ENCODE results near the gene PPDPF. TPM values are rescaled to one million over a fixed set of nuclear protein-coding genes. Genes with fewer than 3 reads are reported as not detected.
A peak's percentile ranks its signal among the peaks of the same experiment; 100 is the strongest.

The PPDPF gene
- total RNA-seq, 1 donor from 2014 or later = 21.9 TPM

GRCh38 chr20:63521602-63522001 lies 1.0 kb downstream of the PPDPF start:
- TF ChIP-seq, protein P1, sequence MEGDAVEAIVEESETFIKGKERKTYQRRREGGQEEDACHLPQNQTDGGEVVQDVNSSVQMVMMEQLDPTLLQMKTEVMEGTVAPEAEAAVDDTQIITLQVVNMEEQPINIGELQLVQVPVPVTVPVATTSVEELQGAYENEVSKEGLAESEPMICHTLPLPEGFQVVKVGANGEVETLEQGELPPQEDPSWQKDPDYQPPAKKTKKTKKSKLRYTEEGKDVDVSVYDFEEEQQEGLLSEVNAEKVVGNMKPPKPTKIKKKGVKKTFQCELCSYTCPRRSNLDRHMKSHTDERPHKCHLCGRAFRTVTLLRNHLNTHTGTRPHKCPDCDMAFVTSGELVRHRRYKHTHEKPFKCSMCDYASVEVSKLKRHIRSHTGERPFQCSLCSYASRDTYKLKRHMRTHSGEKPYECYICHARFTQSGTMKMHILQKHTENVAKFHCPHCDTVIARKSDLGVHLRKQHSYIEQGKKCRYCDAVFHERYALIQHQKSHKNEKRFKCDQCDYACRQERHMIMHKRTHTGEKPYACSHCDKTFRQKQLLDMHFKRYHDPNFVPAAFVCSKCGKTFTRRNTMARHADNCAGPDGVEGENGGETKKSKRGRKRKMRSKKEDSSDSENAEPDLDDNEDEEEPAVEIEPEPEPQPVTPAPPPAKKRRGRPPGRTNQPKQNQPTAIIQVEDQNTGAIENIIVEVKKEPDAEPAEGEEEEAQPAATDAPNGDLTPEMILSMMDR (IDR thresholded peaks at IDR 0.05; ENCODE audit: insufficient read depth, low read length, severe bottlenecking) = no peak

DNA sequence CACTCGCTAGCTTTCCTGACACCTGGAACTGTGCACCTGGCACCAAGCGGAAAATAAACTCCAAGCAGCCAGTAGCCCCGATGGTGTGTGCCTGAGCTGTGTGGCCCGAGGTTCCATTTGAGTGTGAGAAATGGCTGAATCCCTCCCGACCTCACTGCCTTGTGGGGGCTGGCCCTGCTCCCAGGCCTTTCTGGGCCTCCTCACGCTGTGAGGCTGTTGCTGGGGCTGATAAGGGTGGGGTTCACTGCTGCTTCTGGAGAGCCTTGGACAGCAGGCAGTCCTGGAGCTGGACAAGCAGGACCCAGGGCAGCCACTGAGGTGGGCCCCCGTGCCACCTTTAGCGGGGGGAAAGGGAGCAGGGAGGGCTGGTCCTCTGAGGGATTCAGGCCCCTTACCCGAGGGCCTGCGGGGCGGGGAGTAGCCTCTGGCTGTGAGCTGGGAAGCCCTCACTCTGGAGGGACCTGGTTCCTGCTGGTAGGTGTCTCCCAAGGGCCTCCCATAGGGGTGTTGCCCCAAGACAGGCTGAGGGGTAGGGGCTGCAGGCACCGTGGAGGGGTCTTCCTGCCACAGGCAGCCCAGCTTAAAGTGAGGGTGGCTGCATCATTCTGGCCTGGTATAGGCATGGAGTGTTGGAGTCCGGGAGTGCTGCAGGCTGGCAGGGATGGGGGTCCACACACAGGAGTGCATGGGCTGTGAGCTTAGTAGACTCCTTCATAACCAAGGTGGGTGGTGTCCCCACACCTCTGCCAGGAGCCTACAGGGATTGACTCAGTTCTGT lies 1.7 kb downstream of the PPDPF start:
- FAIRE-seq (no peak), DNase-seq (ENCODE audit: low read depth) (no peak)
- Histone ChIP-seq H3K4me3 (ENCODE audit: low read depth, low read length) (peak overlapping the region; percentile 88), H3K36me3 (ENCODE audit: control insufficient read depth, insufficient read depth, low read length) (peaks cover 19% of the 10 kb centered on the region), H3K27me3 (ENCODE audit: control insufficient read depth, insufficient read depth, low read length) (no peaks in the 10 kb centered on the region)
- TF ChIP-seq, protein P1 (IDR thresholded peaks at IDR 0.05; ENCODE audit: insufficient read depth, low read length, severe bottlenecking) = no peak

More at GRCh38 chr20:63521602-63522001, 1.0 kb downstream of the PPDPF start:
- DNase-seq (ENCODE audit: low read depth) (no peak), FAIRE-seq (no peak)
- Histone ChIP-seq H3K27me3 (ENCODE audit: control insufficient read depth, insufficient read depth, low read length) (no peaks in the 10 kb centered on the region), H3K36me3 (ENCODE audit: control insufficient read depth, insufficient read depth, low read length) (peaks cover 19% of the 10 kb centered on the region), H3K4me3 (ENCODE audit: low read depth, low read length) (peak overlapping the region; percentile 88)

DNA sequence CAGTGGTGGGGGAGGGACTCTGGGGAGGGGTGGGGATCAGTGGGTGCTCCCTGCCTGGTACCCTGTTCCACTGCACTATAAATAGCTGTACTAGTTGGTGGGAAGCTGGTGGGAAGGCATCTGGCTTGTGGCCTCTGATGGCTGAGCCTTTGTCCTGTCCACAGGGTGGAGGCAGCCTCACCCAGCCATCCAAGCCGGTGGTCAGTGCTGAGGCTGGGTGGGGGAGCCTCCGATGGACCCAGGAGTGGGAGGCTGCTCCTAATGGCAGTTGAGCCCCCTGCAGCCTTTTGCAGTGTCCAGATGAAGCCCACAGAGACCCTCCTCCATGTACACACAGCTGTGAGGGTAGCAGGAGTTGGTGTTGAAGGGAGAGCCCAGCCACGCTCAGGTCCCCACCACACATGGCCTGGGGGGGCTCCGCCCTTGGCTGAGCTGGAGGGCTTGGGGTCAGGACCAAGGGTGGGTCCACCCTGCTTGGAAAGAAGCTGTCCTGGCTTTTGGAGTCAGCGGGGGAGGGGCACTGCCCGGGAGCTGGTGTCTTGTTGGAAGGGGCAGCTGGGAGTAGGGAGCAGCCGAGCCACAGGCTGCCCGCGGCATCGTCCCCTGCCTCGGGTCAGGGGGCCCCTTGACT lies 2.5 kb downstream of the PPDPF start:
- peaks cover 19% of the 10 kb centered on the region for H3K36me3 ChIP-seq (ENCODE audit: control insufficient read depth, insufficient read depth, low read length)
- TF ChIP-seq, protein P1 (IDR thresholded peaks at IDR 0.05; ENCODE audit: insufficient read depth, low read length, severe bottlenecking) = no peak
- DNase-seq (ENCODE audit: low read depth) = no peak
- H3K27me3 ChIP-seq (ENCODE audit: control insufficient read depth, insufficient read depth, low read length) = no peaks in the 10 kb centered on the region
- H3K4me3 ChIP-seq (ENCODE audit: low read depth, low read length) = no peak overlapping the region
- no peak for FAIRE-seq

GRCh38 chr20:63525185-63525584 lies 4.6 kb downstream of the PPDPF start:
- no peaks in the 10 kb centered on the region for H3K27me3 ChIP-seq (ENCODE audit: control insufficient read depth, insufficient read depth, low read length)
- FAIRE-seq (no peak), DNase-seq (ENCODE audit: low read depth) (no peak)
- H3K4me3 ChIP-seq (ENCODE audit: low read depth, low read length) = no peak overlapping the region
- peaks cover 18% of the 10 kb centered on the region for H3K36me3 ChIP-seq (ENCODE audit: control insufficient read depth, insufficient read depth, low read length)
- TF ChIP-seq, protein P1 (IDR thresholded peaks at IDR 0.05; ENCODE audit: insufficient read depth, low read length, severe bottlenecking) = no peak

- no peaks in the 10 kb centered on the region for H3K27me3 ChIP-seq (ENCODE audit: control insufficient read depth, insufficient read depth, low read length)
- peaks cover 18% of the 10 kb centered on the region for H3K36me3 ChIP-seq (ENCODE audit: control insufficient read depth, insufficient read depth, low read length)
- H3K4me3 ChIP-seq (ENCODE audit: low read depth, low read length) = no peak overlapping the region
- no peak for DNase-seq (ENCODE audit: low read depth)
- TF ChIP-seq, protein P1 (IDR thresholded peaks at IDR 0.05; ENCODE audit: insufficient read depth, low read length, severe bottlenecking) = no peak
- FAIRE-seq = no peak
Measured at GRCh38 chr20:63525971-63526370, 5.4 kb downstream of the PPDPF start.
